MCF 10A (cell line): ENCODE results near the gene ZNF740. TPM values are rescaled to one million over a fixed set of nuclear protein-coding genes. Genes with fewer than 3 reads are reported as not detected.

Experiments
- BruUV-seq: library from RNA; stranded (reverse); fragments of 400-500 nt; replicated peaks from 2 replicates; lab custom pipeline; 2021; lab: Mats Ljungman, UMichigan
- CTCF ChIA-PET: fragments of 300-600 bp; sonication (Branson Sonifier 250); formaldehyde crosslinking; extraction: SDS; loops from one replicate; lab custom pipeline; 2021; ENCODE audit warnings: antibody characterized with exemption, inconsistent platforms; lab: Yijun Ruan, JAX
- POLR2A ChIA-PET: fragments of 300-600, 350-650 bp; sonication (Branson Sonifier 250); formaldehyde crosslinking; extraction: SDS; loops from one replicate; lab custom pipeline; 2020; ENCODE audit warnings: antibody characterized with exemption, inconsistent platforms; lab: Yijun Ruan, JAX
- DNase-seq: peaks from one replicate; pipeline ENCODE4 v3.0.0-alpha.2; 2018; ENCODE audit not compliant: unreplicated experiment
- H3K27ac Mint-ChIP-seq: one replicate; pipeline ENCODE4 v1.8.0; 2022; ENCODE audit warnings: mild to moderate bottlenecking, low read depth, mixed read lengths; ENCODE audit not compliant: unreplicated experiment
- H3K27me3 Mint-ChIP-seq: one replicate; pipeline ENCODE4 v1.8.0; 2022; ENCODE audit warnings: mixed read lengths; ENCODE audit not compliant: insufficient read depth, unreplicated experiment
- H3K36me3 Mint-ChIP-seq: one replicate; pipeline ENCODE4 v1.8.0; 2022; ENCODE audit warnings: mild to moderate bottlenecking, moderate library complexity, mixed read lengths; ENCODE audit not compliant: insufficient read depth, unreplicated experiment
- H3K4me1 Mint-ChIP-seq: one replicate; pipeline ENCODE4 v1.8.0; 2022; ENCODE audit warnings: mixed read lengths; ENCODE audit not compliant: insufficient read depth, unreplicated experiment
- H3K4me3 Mint-ChIP-seq: one replicate; pipeline ENCODE4 v1.8.0; 2022; ENCODE audit warnings: mild to moderate bottlenecking, moderate library complexity, mixed read lengths; ENCODE audit not compliant: unreplicated experiment
- H3K9me3 Mint-ChIP-seq: one replicate; pipeline ENCODE4 v1.8.0; 2022; ENCODE audit warnings: mixed read lengths; ENCODE audit not compliant: unreplicated experiment
- CTCF ChIP-seq: fragments of 200-600 bp; IDR thresholded peaks from one replicate; pipeline ENCODE4 v1.8.0; 2022; ENCODE audit warnings: antibody characterized with exemption, mild to moderate bottlenecking; ENCODE audit not compliant: unreplicated experiment
- intact Hi-C: fragments of 100-400 bp; cut with micrococcal nuclease; formaldehyde crosslinking; loops from 2 replicates; pipeline ENCODE4 v1.14.1; 2022
- total RNA-seq: library from RNA; stranded (reverse); gene quantifications from 2 replicates; pipeline ENCODE4 v1.2.3, GENCODE V29; 2022

Gene ZNF740
- total RNA-seq, 1 experiment from 2014 or later = 36.2 TPM

DNA sequence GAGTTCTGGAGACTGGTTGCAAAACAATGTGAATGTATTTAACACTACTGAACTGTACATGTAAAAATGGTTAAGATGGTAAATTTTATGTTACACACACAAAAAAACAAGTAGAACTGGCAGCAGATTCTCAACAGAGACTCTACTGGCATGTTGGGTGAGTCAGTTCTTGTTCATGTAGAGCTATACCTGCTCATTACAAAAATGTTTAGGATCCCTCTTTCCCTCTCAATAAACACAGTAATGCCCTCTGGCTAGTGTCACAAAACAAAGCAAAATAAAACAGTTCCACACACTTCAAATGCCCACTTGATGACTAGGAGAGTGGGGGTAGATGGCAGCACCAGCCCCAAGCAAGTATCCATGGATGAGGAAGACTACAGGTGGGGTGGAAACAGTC is 13.7 kb upstream of the ZNF740 start:
- Mint-ChIP-seq H3K4me3 (no peak overlapping the region), H3K36me3 (peaks cover 14% of the 10 kb centered on the region), H3K27me3 (no peaks in the 10 kb centered on the region), H3K9me3 (no peaks in the 10 kb centered on the region), H3K4me1 (peaks cover 5% of the 10 kb centered on the region), H3K27ac (no peak overlapping the region)
- DNase-seq = no peak
- CTCF ChIA-PET = interaction anchor here (0.9 kb wide), 1 partner anchor 12 kb away, joined by 3 read pairs; no protein-coding TSS in a partner anchor
- intact Hi-C loops = no loop called here
- POLR2A ChIA-PET = no interaction called here
- BruUV-seq = no TSS peak
- no peak for TF ChIP-seq CTCF

GRCh38 chr12:53169644-53170043 is 10.9 kb upstream of the ZNF740 start:
- H3K4me1 Mint-ChIP-seq = peaks cover 7% of the 10 kb centered on the region
- ChIA-PET POLR2A (no interaction called here), CTCF (interaction anchor here (2.0 kb wide), 1 partner anchor 10 kb away, joined by 7 read pairs; no protein-coding TSS in a partner anchor)
- TF ChIP-seq CTCF = no peak
- H3K9me3 Mint-ChIP-seq = no peaks in the 10 kb centered on the region
- no peak overlapping the region for H3K27ac Mint-ChIP-seq
- intact Hi-C loops = no loop called here
- BruUV-seq = no TSS peak
- H3K4me3 Mint-ChIP-seq = no peak overlapping the region
- no peaks in the 10 kb centered on the region for H3K27me3 Mint-ChIP-seq
- DNase-seq = no peak
- H3K36me3 Mint-ChIP-seq = peaks cover 22% of the 10 kb centered on the region

- H3K27ac Mint-ChIP-seq = no peak overlapping the region
- no peaks in the 10 kb centered on the region for H3K27me3 Mint-ChIP-seq
- H3K4me3 Mint-ChIP-seq = no peak overlapping the region
- ChIA-PET CTCF (interaction anchor here (1.2 to 2.0 kb wide), 2 partner anchors 10 to 104 kb away, joined by 3 to 7 read pairs; no protein-coding TSS in a partner anchor), POLR2A (interaction anchor here (1.0 kb wide), 1 partner anchor 10 kb away, joined by 3 read pairs; the partner anchor contains the start of genes CSAD and ZNF740)
- H3K36me3 Mint-ChIP-seq = peaks cover 22% of the 10 kb centered on the region
- H3K4me1 Mint-ChIP-seq = peaks cover 12% of the 10 kb centered on the region
- intact Hi-C loops = no loop called here
- DNase-seq = no peak
- TF ChIP-seq CTCF = no peak
- H3K9me3 Mint-ChIP-seq = no peaks in the 10 kb centered on the region
- no TSS peak for BruUV-seq
Measured at GRCh38 chr12:53170215-53170614, 10.3 kb upstream of the ZNF740 start.

DNA sequence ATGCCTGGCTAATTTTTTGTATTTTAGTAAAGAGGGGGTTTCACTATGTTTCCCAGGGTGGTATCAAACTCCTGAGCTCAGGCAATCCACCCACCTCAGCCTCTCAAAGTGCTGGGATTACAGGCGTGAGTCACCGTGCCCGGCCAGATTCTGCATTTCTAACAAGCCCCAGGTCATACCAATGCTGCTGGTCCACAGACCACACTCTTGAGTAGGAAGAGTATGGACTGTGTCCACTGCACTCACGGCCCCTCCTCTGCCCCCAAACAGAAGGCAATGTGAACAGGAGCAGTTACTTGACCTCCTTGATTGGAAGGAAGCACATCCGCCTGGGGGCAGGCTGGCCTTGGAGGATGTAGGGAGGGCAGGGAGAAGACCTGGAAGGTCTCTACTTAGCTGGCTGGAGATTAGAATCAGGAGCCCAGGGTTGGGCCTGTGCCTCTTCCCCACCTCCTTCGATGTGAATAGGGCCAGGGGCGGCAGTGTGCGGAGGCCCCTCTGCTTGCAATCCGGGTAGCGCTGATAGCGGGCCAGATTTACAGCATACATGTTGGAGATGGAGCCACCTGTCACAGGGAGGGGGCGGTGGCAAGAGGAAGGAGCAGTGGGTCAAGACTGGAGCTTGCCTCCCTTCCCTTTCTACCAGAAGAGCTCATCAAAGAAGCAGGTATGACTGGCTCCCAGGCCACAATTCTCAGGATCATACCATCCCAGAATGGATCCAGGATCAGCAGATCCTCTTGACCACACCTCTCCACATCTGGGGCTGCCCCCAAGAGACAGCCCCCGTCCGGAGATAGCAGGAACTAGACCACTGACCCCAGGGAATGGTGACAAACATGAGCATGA is 9.4 kb upstream of the ZNF740 start:
- Mint-ChIP-seq H3K4me1 (peaks cover 18% of the 10 kb centered on the region), H3K27ac (no peak overlapping the region), H3K36me3 (peaks cover 22% of the 10 kb centered on the region), H3K9me3 (no peaks in the 10 kb centered on the region), H3K4me3 (no peak overlapping the region), H3K27me3 (no peaks in the 10 kb centered on the region)
- DNase-seq = no peak
- intact Hi-C loops = no loop called here
- CTCF ChIA-PET = interaction anchor here (0.6 to 2.0 kb wide), 4 partner anchors 11 to 117 kb away, joined by 3 to 7 read pairs (median 4); no protein-coding TSS in a partner anchor
- no peak for TF ChIP-seq CTCF
- POLR2A ChIA-PET = interaction anchor here (1.0 kb wide), 1 partner anchor 9 kb away, joined by 3 read pairs; the partner anchor contains the start of genes CSAD and ZNF740
- BruUV-seq = no TSS peak
